Progenitor cell of endocrine pancreas (in vitro differentiated cells): ENCODE data around the gene HIPK1. TPM values are rescaled to one million over a fixed set of nuclear protein-coding genes. Genes with fewer than 3 reads are reported as not detected.

Experiments
- DNase-seq: peaks from one replicate; pipeline ENCODE4 v3.0.0; 2021; ENCODE audit warnings: low spot score; ENCODE audit not compliant: unreplicated experiment
- H3K27ac Mint-ChIP-seq: 2 replicates; pipeline ENCODE4 v1.8.0; 2021; ENCODE audit warnings: mild to moderate bottlenecking, moderate library complexity, mixed read lengths
- H3K27me3 Mint-ChIP-seq: 2 replicates; pipeline ENCODE4 v1.8.0; 2021; ENCODE audit warnings: mixed read lengths
- H3K36me3 Mint-ChIP-seq: 2 replicates; pipeline ENCODE4 v1.8.0; 2022; ENCODE audit warnings: mixed read lengths; ENCODE audit not compliant: insufficient read depth
- H3K4me1 Mint-ChIP-seq: 2 replicates; pipeline ENCODE4 v1.8.0; 2021; ENCODE audit warnings: low read depth, mixed read lengths
- H3K4me3 Mint-ChIP-seq: 2 replicates; pipeline ENCODE4 v1.8.0; 2021; ENCODE audit warnings: low read depth, mild to moderate bottlenecking, moderate library complexity, mixed read lengths
- H3K9me3 Mint-ChIP-seq: 2 replicates; pipeline ENCODE4 v1.8.0; 2021; ENCODE audit warnings: low read depth, mixed read lengths
- total RNA-seq: library from RNA; stranded (reverse); gene quantifications from 2 replicates; pipeline ENCODE4 v1.2.1, GENCODE V29; 2021
- TF ChIP-seq, protein P1 (sequence below): fragments of 200-600 bp; sonication (generic); IDR thresholded peaks from one replicate; pipeline ENCODE4 v1.5.0; 2021; ENCODE audit warnings: antibody characterized with exemption, mild to moderate bottlenecking; ENCODE audit not compliant: unreplicated experiment

Gene HIPK1
- total RNA-seq, 1 donor from 2014 or later: 54.2 TPM

- Mint-ChIP-seq H3K27ac (no peak within 1 kb of the TSS), H3K4me3 (no peak within 1 kb of the TSS), H3K4me1 (no peaks in the 10 kb centered on the region), H3K36me3 (no peaks in the 10 kb centered on the region), H3K9me3 (no peaks in the 10 kb centered on the region), H3K27me3 (no peaks in the 10 kb centered on the region)
- TF ChIP-seq, protein P1, sequence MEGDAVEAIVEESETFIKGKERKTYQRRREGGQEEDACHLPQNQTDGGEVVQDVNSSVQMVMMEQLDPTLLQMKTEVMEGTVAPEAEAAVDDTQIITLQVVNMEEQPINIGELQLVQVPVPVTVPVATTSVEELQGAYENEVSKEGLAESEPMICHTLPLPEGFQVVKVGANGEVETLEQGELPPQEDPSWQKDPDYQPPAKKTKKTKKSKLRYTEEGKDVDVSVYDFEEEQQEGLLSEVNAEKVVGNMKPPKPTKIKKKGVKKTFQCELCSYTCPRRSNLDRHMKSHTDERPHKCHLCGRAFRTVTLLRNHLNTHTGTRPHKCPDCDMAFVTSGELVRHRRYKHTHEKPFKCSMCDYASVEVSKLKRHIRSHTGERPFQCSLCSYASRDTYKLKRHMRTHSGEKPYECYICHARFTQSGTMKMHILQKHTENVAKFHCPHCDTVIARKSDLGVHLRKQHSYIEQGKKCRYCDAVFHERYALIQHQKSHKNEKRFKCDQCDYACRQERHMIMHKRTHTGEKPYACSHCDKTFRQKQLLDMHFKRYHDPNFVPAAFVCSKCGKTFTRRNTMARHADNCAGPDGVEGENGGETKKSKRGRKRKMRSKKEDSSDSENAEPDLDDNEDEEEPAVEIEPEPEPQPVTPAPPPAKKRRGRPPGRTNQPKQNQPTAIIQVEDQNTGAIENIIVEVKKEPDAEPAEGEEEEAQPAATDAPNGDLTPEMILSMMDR: no peak
- DNase-seq: no peak
Observed at GRCh38 chr1:113887402-113888175, 41.5 kb upstream of the HIPK1 start, which contains the start of gene BCL2L15. Gene BCL2L15 (minus strand): TSS chr1:113887581. CDS start chr1:113887375, 206 bp downstream.

DNA sequence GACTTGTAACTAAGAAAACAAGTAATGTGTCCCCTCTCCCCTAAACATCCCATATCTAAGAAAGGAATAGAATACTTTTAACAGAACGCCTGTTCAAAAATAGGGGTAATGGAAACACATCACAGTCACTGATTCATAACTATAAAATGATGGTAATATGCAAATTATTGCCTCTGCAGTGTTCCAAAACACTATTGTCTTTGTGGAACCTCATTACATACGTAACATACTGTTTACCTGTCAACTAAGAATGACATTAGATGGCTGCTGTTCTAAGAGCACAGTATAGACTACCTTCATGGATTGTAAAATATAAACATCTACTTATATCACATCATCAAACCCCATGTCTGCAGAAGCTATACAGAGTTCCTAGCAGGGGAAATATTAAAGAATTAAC, 38.3 kb upstream of the HIPK1 start:
- no peak overlapping the region for H3K4me3 Mint-ChIP-seq
- no peak overlapping the region for H3K27ac Mint-ChIP-seq
- no peaks in the 10 kb centered on the region for H3K9me3 Mint-ChIP-seq
- no peaks in the 10 kb centered on the region for H3K4me1 Mint-ChIP-seq
- TF ChIP-seq, protein P1: no peak
- no peak for DNase-seq
- peaks cover 1% of the 10 kb centered on the region for H3K36me3 Mint-ChIP-seq
- no peaks in the 10 kb centered on the region for H3K27me3 Mint-ChIP-seq

DNA sequence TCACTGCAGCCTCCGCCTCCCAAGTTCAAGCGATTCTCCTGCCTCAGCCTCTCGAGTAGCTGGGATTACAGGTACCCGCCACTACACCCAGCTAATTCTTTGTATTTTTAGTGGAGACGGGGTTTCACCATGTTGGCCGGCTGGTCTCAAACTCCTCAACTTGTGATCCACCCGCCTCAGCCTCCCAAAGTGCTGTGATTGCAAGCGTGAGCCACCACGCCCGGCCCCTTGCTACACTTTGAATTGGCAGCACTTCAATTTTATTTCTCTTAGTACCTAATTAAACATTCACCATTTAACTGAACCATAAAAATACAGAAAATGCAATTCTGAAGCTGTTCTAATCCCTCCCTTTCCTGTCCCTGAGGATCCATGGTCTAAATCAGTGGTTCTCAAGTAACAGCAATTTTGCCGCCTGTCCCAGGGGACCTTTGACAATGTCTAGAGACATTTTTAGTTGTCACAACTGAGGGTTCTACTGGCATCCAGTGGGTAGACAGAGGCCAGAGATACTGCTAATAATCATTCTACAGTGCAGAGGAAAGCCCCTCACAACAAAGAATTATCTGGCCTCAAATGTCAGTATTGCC, 37.4 kb upstream of the HIPK1 start:
- Mint-ChIP-seq H3K27me3 (no peaks in the 10 kb centered on the region), H3K27ac (no peak overlapping the region), H3K4me1 (no peaks in the 10 kb centered on the region), H3K9me3 (no peaks in the 10 kb centered on the region), H3K36me3 (peaks cover 4% of the 10 kb centered on the region), H3K4me3 (no peak overlapping the region)
- TF ChIP-seq, protein P1: no peak
- no peak for DNase-seq

DNA sequence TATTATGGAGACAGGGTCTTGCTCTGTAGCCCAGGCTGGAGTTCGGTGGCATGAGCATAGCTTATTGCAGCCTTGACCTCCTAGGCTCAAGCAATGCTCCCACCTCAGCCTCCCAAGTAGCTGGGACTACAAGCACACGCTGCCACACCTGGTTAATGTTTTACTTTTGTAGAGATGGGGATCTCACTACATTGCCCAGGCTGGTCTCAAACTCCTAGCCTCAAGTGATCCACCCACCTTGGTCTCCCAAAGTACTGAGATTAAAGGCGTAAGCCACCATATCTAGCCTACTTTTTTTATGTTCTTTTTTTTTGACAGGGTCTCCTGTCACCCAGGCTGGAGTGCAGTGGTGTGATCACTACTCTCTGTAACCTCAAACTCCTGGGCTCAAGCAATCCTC, 35.9 kb upstream of the HIPK1 start:
- no peaks in the 10 kb centered on the region for H3K9me3 Mint-ChIP-seq
- no peak overlapping the region for H3K27ac Mint-ChIP-seq
- no peak overlapping the region for H3K4me3 Mint-ChIP-seq
- DNase-seq: no peak
- H3K36me3 Mint-ChIP-seq: peaks cover 7% of the 10 kb centered on the region
- no peaks in the 10 kb centered on the region for H3K27me3 Mint-ChIP-seq
- H3K4me1 Mint-ChIP-seq: no peaks in the 10 kb centered on the region
- TF ChIP-seq, protein P1: no peak

DNA sequence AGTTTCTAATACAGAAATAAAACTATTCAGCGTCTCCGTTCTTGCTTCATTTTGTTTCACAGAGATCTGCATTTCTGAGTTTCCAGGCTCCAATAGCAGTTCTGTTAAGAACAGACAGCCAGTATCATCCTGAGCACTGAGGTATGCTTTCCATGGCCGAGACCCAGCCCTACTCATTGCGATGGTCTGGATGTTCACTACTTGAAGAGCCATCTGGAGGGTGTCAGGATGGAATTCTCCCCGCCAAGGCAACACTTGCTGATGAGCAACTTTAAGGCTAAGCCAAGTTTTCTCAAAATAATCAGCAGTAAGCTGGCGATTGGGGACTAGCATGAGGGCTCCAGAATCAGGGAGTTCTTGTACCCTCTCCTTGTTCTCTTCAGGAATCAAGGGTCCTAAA, 34.0 kb upstream of the HIPK1 start:
- no peaks in the 10 kb centered on the region for H3K4me1 Mint-ChIP-seq
- peaks cover 9% of the 10 kb centered on the region for H3K36me3 Mint-ChIP-seq
- H3K27me3 Mint-ChIP-seq: no peaks in the 10 kb centered on the region
- TF ChIP-seq, protein P1: no peak
- H3K4me3 Mint-ChIP-seq: no peak overlapping the region
- H3K9me3 Mint-ChIP-seq: no peaks in the 10 kb centered on the region
- no peak for DNase-seq
- H3K27ac Mint-ChIP-seq: no peak overlapping the region
